Pancreas (tissue), 10 donors: ENCODE data around the gene TMEM63C. TPM values are rescaled to one million over a fixed set of nuclear protein-coding genes. Genes with fewer than 3 reads are reported as not detected.

Experiments
- ATAC-seq, 4 donors: fragments of 200-7000 bp; cut with Tn5 transposase; one replicate each; pipeline versions ENCODE4 v1.8.0 to v1.9.1; 2020; ENCODE audit warnings: mild to moderate bottlenecking in 4 of 4, moderate library complexity in 4 of 4
- DNase-seq, 6 donors: peaks; one replicate each; pipeline ENCODE4 v3.0.0-alpha.2; 2020
- FAIRE-seq: peaks from 2 replicates; lab custom pipeline; 2012; peaks lifted over from hg19 to GRCh38; lab: Jason Lieb, UNC
- H3K27ac ChIP-seq, 4 donors: fragments of 200-600 bp; sonication (generic); 1 replicate in 3 of 4; 2 replicates in 1 of 4; pipeline versions ENCODE4 v1.5.0 to v1.8.0; 2020
- H3K27me3 ChIP-seq, 4 donors: fragments of 200-600 bp; one replicate each; pipeline ENCODE4 v1.8.0; 2021
- H3K36me3 ChIP-seq, 3 donors: fragments of 200-600 bp; sonication (generic) in 1 of 3; one replicate each; pipeline versions ENCODE4 v1.5.0 to v1.8.0; 2020 to 2021
- H3K4me1 ChIP-seq, 3 donors: fragments of 200-600 bp; one replicate each; pipeline ENCODE4 v1.8.0; 2021
- H3K4me3 ChIP-seq, 4 donors: fragments of 200-600 bp; sonication (generic) in 2 of 4; one replicate each; pipeline versions ENCODE4 v1.5.0 to v1.8.0; 2020 to 2021
- H3K9me3 ChIP-seq, 4 donors: fragments of 200-600 bp; one replicate each; pipeline ENCODE4 v1.8.0; 2021
- WGBS, 2 donors: extraction: QIAGEN DNeasy Blood & Tissue Kit; methylation state at CpG; one replicate each; pipeline ENCODE4 v1.1.7; 2013; 5-methylcytosine and 5-hydroxymethylcytosine counted together
- intact Hi-C, 3 donors: fragments of 100-400 bp; cut with DNase I; formaldehyde crosslinking; loops; one replicate each; pipeline versions ENCODE4 v1.11.1 to v1.14.2; 2022
- polyA plus RNA-seq, 2 donors: library from polyadenylated mRNA; stranded (reverse); fragments of 200-250 nt; gene quantifications; one replicate each; pipeline ENCODE4 v1.2.3, GENCODE V29; 2013
- total RNA-seq, 6 donors: library from RNA; stranded (reverse); fragmentation: NEBNext Ultra II Directional in 4 of 6; extraction: Animal tissue kit (Norgen Biotek cat#: 25700) in 4 of 6; gene quantifications; one replicate each; pipeline versions ENCODE4 v1.2.1 to v1.2.4, GENCODE V29; 2021 to 2023
- TF ChIP-seq, protein P1 (sequence below), 4 donors: fragments of 200-600 bp; sonication (generic) in 3 of 4; IDR thresholded peaks; one replicate each; pipeline versions ENCODE4 v1.5.0 to v1.8.0; 2021; ENCODE audit warnings: antibody characterized with exemption in 4 of 4
- donor health status: healthy with polysubstance abuse.
- donor health status: DM: no; HTN: no; CAD: no; lungs with moderate emphysema.
- donor health status: DM: no; HTN: no; CAD: no.
- donor health status: control.
- donor health status: control.
- donor health status: Bipolar disorder and iron deficiency.
- donor health status: DM: yes; HTN: yes; CAD: no.
- donor health status: DM: no; HTN: no; CAD: no.
- donor health status: DM: no; HTN: no; CAD: no.
- donor health status: DM: yes; HTN: yes; CAD: no.

TMEM63C gene
- total and polyA plus RNA-seq, 8 donors: 2.8 to 10.6 (median 4.2) TPM

- Histone ChIP-seq H3K27me3 (no peaks in the 10 kb centered on the region), H3K4me1 (peaks cover 4 to 7% (median 5%) of the 10 kb centered on the region in 3 donors), H3K9me3 (no peaks in the 10 kb centered on the region), H3K4me3 (no peak overlapping the region), H3K36me3 (no peaks in the 10 kb centered on the region), H3K27ac (no peak overlapping the region)
- ATAC-seq (no peak), DNase-seq (no peak), FAIRE-seq (no peak)
- 75 to 83% methylated on average over 2 of the region's 2 CpGs for WGBS, 2 donors
- intact Hi-C loops: no loop called here
- TF ChIP-seq, protein P1, sequence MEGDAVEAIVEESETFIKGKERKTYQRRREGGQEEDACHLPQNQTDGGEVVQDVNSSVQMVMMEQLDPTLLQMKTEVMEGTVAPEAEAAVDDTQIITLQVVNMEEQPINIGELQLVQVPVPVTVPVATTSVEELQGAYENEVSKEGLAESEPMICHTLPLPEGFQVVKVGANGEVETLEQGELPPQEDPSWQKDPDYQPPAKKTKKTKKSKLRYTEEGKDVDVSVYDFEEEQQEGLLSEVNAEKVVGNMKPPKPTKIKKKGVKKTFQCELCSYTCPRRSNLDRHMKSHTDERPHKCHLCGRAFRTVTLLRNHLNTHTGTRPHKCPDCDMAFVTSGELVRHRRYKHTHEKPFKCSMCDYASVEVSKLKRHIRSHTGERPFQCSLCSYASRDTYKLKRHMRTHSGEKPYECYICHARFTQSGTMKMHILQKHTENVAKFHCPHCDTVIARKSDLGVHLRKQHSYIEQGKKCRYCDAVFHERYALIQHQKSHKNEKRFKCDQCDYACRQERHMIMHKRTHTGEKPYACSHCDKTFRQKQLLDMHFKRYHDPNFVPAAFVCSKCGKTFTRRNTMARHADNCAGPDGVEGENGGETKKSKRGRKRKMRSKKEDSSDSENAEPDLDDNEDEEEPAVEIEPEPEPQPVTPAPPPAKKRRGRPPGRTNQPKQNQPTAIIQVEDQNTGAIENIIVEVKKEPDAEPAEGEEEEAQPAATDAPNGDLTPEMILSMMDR (IDR thresholded peaks at IDR 0.05): no peak
These were observed 3.5 kb downstream of the TMEM63C start for GRCh38 chr14:77185093-77185465.

DNA sequence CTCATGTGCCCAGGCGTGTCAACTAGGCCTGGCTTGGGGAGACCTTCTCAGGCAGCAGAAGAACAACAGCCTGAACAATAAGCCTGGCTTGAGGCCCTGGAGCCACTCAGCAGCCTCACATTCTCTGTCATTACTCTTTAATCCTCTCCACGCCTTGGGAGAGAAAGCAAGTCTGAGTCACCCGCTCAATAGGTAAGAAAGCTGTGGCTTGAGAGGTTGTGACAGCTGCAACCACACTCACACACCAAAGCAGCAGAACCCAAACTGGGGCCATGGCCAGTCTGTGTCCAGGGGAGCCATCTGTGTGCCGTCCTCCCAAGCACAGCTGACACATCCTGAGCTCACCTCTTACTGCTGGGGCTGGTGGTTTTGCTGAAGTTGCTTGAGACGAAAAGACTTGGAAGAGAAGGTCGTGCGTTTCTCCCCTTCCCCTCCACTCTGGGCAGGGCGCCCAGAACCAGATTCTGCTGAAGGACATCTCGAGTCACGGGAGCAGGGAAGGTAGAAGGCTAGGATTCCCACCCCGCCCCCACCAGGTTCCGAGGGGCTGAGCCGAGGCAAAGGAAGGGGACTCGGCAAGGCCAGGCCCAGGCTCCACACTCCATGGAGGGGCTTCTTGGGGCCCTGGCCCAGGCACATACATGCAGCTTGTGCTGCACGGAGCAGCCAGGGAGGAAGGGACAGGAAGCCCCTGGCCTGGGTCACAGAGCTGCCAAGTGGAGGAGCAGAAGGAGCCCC lies 5.5 kb downstream of the TMEM63C start:
- FAIRE-seq: no peak
- Histone ChIP-seq H3K4me3 (peak overlapping the region in 1 of 4 donors; percentile 7), H3K36me3 (no peaks in the 10 kb centered on the region), H3K9me3 (no peaks in the 10 kb centered on the region), H3K4me1 (peaks cover 4 to 6% (median 5%) of the 10 kb centered on the region in 3 donors), H3K27ac (peak overlapping the region; percentile 22 to 62 (median 50)), H3K27me3 (no peaks in the 10 kb centered on the region)
- DNase-seq: peak; percentile 69 to 84 (median 78)
- 12 to 18% methylated on average over 15 of the region's 15 CpGs for WGBS, 2 donors
- ATAC-seq: peak; percentile 80 to 91 (median 84)
- intact Hi-C loops: no loop called here
- TF ChIP-seq, protein P1 (IDR thresholded peaks at IDR 0.05): no peak

- 26 to 49% methylated on average over 3 of the region's 3 CpGs for WGBS, 2 donors
- no peak for DNase-seq
- H3K4me3 ChIP-seq: peak overlapping the region in 1 of 4 donors; percentile 7
- H3K9me3 ChIP-seq: no peaks in the 10 kb centered on the region
- peak; percentile 3 to 28 (median 6) for ATAC-seq
- intact Hi-C loops: no loop called here
- peak overlapping the region in 2 of 4 donors; percentile 19 to 48 for H3K27ac ChIP-seq
- FAIRE-seq: no peak
- peaks cover 4 to 5% (median 4%) of the 10 kb centered on the region in 3 donors for H3K4me1 ChIP-seq
- no peaks in the 10 kb centered on the region for H3K27me3 ChIP-seq
- TF ChIP-seq, protein P1 (IDR thresholded peaks at IDR 0.05): no peak
- no peaks in the 10 kb centered on the region for H3K36me3 ChIP-seq
These were observed 6.0 kb downstream of the TMEM63C start for GRCh38 chr14:77187649-77188012.

DNA sequence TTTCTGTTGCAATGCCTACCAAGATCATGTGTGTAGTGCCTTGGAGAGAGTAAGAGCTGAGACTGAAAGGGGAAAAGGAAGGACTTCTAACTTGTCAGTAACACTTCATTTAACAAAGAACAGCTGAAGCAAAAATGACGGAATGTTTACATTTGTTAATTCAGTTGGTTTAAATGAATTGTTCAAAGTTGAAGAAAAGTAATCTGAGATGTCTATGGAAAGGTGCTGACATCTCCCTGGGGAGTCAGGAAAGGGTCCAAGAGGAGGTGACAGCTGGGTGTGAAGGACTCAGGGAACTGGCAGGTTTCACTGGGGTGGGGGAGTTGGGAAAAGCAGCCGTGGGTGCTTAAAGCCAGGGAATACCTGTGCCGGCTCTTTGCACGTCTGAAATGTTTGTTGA lies 7.9 kb downstream of the TMEM63C start:
- 60 to 66% methylated on average over 4 of the region's 4 CpGs for WGBS, 2 donors
- intact Hi-C loops: no loop called here
- FAIRE-seq: no peak
- Histone ChIP-seq H3K36me3 (no peaks in the 10 kb centered on the region), H3K4me1 (peaks cover 4 to 5% (median 4%) of the 10 kb centered on the region in 3 donors), H3K27ac (no peak overlapping the region), H3K27me3 (no peaks in the 10 kb centered on the region), H3K9me3 (no peaks in the 10 kb centered on the region), H3K4me3 (no peak overlapping the region)
- no peak for DNase-seq
- TF ChIP-seq, protein P1 (IDR thresholded peaks at IDR 0.05): no peak
- ATAC-seq: no peak

DNA sequence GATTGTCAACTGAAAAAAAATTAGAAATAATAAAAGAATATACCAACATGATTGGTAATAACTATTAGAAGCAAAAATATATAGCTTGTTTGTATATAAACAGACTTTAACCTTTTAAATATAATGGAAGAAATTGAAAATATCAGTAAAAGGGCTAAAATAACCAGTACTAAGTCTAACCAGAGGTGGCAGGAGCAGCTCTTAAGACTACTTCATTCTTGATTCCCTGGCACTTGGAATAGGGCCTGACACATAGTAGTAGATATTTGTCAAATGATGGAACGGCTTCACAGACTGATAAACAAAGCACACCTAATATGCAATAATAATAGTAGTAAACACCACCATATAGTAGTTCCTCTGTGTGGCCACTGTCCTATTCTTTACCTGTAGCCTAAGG lies 9.4 kb downstream of the TMEM63C start:
- TF ChIP-seq, protein P1 (IDR thresholded peaks at IDR 0.05): no peak
- Histone ChIP-seq H3K4me3 (no peak overlapping the region), H3K27me3 (no peaks in the 10 kb centered on the region), H3K36me3 (no peaks in the 10 kb centered on the region), H3K27ac (no peak overlapping the region), H3K4me1 (peaks cover 4 to 5% (median 4%) of the 10 kb centered on the region in 3 donors), H3K9me3 (no peaks in the 10 kb centered on the region)
- 69 to 79% methylated on average over 1 of the region's 1 CpG for WGBS, 2 donors
- intact Hi-C loops: no loop called here
- FAIRE-seq (no peak), ATAC-seq (no peak), DNase-seq (no peak)
